GM21528 (cell line): ENCODE measurements around the gene PPM1N.

ENCODE experiments used
- ATAC-seq: cut with Tn5 transposase; IDR thresholded peaks from one replicate; pipeline ENCODE4 v1.9.1; 2021; ENCODE audit warnings: mild to moderate bottlenecking, moderate library complexity; ENCODE audit not compliant: unreplicated experiment, low FRiP score

The PPM1N gene

GRCh38 chr19:45498411-45499195 lies at the start of gene PPM1N:
TSS of gene PPM1N (plus strand) at chr19:45498443. CDS start at chr19:45498473, 30 bp downstream.
- no peak for ATAC-seq

- ATAC-seq: no peak
Observed at GRCh38 chr19:45448887-45449299, 49.4 kb upstream of the PPM1N start.

DNA sequence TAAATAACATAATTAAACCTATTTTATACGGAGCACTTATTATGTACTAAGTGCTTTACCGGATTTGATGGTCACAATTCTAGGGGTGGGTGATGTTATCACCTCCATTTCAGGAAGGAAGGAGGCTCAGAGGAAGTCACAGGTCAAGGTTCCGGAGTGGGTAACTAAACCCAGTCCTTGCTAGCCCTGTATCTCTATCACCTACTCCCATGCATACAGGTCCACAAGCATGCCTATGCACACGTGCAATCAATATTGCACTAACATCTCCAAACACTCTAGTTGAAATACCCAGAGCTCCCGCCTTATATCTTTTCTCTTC lies 48.3 kb upstream of the PPM1N start:
- no peak for ATAC-seq

GRCh38 chr19:45451131-45451849 lies 47.0 kb upstream of the PPM1N start:
- ATAC-seq: peak; percentile 24

GRCh38 chr19:45451850-45452387 lies 46.3 kb upstream of the PPM1N start:
- ATAC-seq: no peak

DNA sequence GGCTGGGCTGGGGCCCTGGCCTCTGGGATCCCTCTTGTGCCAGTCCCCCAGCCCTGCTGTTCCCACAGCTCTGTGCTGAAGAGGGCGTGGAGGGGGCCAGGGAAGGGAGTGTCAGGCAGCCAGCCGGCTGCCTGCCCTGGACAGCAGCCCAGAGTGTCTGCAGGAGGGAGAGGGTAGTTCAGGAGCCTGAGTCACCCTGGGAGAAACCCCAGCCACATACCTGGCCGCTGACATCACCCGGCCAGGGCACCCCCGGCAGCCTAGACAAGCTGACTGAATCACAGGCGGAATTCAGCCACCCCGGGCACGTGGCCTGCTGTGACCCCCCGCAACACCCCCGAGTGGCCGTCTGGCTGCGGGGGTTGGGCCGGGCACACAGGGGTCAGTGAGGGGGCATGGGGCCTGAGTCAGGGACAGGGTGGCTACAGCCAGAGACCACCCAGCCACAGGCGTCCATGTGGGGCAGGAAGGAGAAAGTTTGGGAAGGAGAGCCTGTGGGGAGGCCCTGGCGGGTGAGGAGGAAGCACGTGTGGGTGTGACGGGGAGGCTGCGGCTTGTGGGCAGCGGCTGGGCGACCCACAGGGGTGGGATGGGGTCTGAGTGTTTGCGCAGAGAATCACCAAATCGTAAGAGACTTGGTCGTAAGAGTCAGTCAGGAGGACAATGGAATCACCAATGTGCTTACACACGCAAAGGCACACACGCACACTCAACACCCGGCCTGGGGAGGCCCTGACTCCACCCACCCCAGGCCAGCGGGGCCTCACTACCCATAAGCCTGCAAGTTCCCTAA lies 42.3 kb upstream of the PPM1N start:
- ATAC-seq: no peak

GRCh38 chr19:45456500-45456815 lies 41.8 kb upstream of the PPM1N start:
- no peak for ATAC-seq

GRCh38 chr19:45457776-45458175 lies 40.5 kb upstream of the PPM1N start:
- ATAC-seq: no peak

- no peak for ATAC-seq
Observed at GRCh38 chr19:45460807-45461347, 37.4 kb upstream of the PPM1N start.

- ATAC-seq: no peak
Observed at GRCh38 chr19:45462174-45462573, 36.1 kb upstream of the PPM1N start.

- ATAC-seq: no peak
Observed at GRCh38 chr19:45463241-45463640, 35.0 kb upstream of the PPM1N start.

GRCh38 chr19:45464274-45464673 lies 34.0 kb upstream of the PPM1N start:
- ATAC-seq: no peak

DNA sequence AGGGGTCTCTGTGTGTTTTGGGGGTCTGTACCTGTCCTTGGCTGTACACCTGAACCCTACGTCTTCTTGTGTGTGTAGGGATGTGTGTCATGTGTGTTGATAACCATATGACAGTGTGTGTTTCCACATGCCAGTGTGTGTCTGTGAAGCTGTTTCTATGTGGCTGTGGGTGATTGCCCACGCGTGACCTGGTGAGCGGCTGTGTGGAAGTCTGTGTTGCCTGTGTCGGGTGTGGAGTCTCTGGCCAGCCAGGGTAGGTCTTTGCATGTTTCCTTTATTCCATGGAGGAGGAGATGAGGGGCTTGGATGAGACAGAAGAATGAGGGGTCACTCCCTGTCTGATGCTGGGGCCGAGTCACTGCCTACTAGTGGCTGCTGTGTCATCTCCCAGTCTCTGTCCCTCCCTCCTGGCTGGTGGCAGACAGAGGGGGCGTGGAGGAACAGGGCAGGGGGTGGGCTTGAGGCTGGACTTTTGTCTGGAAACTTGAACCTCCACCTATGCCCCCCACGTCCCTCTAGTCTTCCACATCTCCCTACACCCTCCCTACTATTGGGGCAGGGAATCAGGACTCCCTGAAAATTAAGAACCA lies 33.3 kb upstream of the PPM1N start:
- no peak for ATAC-seq

DNA sequence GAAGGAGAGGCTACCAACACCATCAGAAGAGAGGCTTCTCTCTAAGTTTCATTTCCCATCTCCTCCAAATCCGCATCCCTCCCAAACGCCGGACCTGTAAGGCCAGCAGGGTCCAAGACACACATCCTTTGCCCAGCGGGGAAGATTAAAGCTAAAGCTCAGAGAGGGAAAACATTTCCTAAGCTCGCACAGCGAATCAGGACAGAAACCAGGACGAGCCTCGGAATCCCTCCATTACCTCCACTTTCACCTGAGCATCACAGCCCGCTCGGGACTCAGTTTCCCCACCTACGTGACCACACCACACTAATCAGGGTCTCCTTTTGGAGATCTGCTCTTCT lies 31.2 kb upstream of the PPM1N start:
- ATAC-seq: no peak

- peak; percentile 41 for ATAC-seq
Observed at GRCh38 chr19:45467456-45468158, 30.6 kb upstream of the PPM1N start, which contains the start of gene FOSB. TSS of gene FOSB (plus strand) at chr19:45467996. CDS start at chr19:45468587, 591 bp downstream.

- peak; percentile 2 for ATAC-seq
Observed at GRCh38 chr19:45468159-45468651, 30.0 kb upstream of the PPM1N start.

GRCh38 chr19:45468803-45469131 lies 29.5 kb upstream of the PPM1N start:
- ATAC-seq: peak; percentile 22

DNA sequence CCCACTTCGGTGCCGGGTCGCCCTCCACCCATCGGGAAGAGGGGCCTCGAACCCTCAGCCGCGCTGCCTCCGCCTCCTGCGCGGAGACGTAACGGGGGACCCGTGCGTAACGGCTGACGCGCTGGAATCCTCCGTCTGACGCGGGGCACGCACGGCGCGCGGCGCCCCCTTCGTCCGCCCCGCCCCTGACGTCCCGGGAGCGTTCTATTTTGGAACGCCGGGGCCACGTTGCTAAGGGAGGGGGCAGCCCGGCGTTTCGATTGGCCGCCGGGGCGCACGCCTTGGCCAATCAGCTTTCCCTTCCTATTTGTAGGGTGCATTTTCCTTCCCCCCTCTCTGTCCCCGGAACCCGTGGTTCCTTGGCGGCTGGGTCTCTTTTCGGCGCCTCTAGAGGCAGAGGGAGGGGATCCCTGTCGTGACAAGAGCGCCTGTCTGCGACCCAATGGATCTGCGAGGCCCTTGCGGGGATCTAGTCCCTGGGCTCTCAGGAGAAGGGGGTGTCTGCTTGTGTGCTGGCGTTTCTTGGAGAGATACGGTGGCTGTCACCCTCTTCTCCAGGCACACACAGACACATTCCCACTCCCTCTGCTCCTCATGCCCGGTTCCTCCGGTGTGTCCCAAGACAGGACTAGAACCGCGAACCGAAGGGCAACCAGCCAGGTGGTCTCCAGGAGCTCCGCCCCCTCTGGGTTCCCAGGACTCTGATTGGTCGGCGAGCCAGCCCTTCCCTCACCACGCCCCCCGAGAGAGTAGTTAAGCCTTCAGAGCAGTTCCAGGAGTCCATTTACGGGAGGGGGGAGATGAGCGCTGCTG lies 28.9 kb upstream of the PPM1N start:
- ATAC-seq: peak; percentile 52
